Non-pigmented ciliary epithelial cell (primary cell): Measurements from ENCODE around the gene SKIC2.
"Not testable (repeated sequence)": the region's sequence is repeated elsewhere in the genome, so short reads cannot be mapped to it uniquely, and the experiment has no call there.

Source experiments
- DNase-seq: peaks from one replicate; pipeline ENCODE4 v3.0.0-alpha.2; 2010; ENCODE audit warnings: low read depth

The SKIC2 gene

GRCh38 chr6:31958741-31959739 is at the start of gene SKIC2, which contains the start of gene NELFE:
Gene SKIC2 (plus strand): TSS chr6:31959175. CDS start chr6:31959193, 18 bp downstream.
Gene NELFE (minus strand): TSS chr6:31958971. CDS start chr6:31958446, 525 bp downstream.
- peak; percentile 85 for DNase-seq

- not testable (repeated sequence) for DNase-seq
Observed at GRCh38 chr6:31909298-31909697, 49.7 kb upstream of the SKIC2 start.

GRCh38 chr6:31911826-31912585 is 47.0 kb upstream of the SKIC2 start:
- DNase-seq, result no peak

GRCh38 chr6:31915351-31915750 is 43.6 kb upstream of the SKIC2 start:
- DNase-seq, result no peak

- no peak for DNase-seq
Observed at GRCh38 chr6:31915756-31916155, 43.2 kb upstream of the SKIC2 start.

- DNase-seq, result no peak
Observed at GRCh38 chr6:31918069-31918720, 40.8 kb upstream of the SKIC2 start.

GRCh38 chr6:31919624-31920303 is 39.2 kb upstream of the SKIC2 start:
- no peak for DNase-seq

- DNase-seq, result no peak
Observed at GRCh38 chr6:31920811-31921210, 38.2 kb upstream of the SKIC2 start.

- DNase-seq, result no peak
Observed at GRCh38 chr6:31922942-31923341, 36.0 kb upstream of the SKIC2 start.

- DNase-seq, result no peak
Observed at GRCh38 chr6:31927242-31927862, 31.6 kb upstream of the SKIC2 start, which contains the start of gene C2. Gene C2 (plus strand): TSS chr6:31927717. CDS start chr6:31927753, 36 bp downstream.

- DNase-seq, result no peak
Observed at GRCh38 chr6:31927863-31928671, 30.9 kb upstream of the SKIC2 start.

GRCh38 chr6:31928672-31928939 is 30.4 kb upstream of the SKIC2 start:
- DNase-seq, result no peak

GRCh38 chr6:31930962-31931361 is 28.0 kb upstream of the SKIC2 start:
- DNase-seq, result no peak

GRCh38 chr6:31932137-31932536 is 26.8 kb upstream of the SKIC2 start:
- not testable (repeated sequence) for DNase-seq

GRCh38 chr6:31933537-31933936 is 25.4 kb upstream of the SKIC2 start:
- DNase-seq, result no peak

- DNase-seq, result no peak
Observed at GRCh38 chr6:31935021-31935420, 24.0 kb upstream of the SKIC2 start.

GRCh38 chr6:31935823-31936222 is 23.2 kb upstream of the SKIC2 start:
- no peak for DNase-seq

GRCh38 chr6:31940256-31940664 is 18.7 kb upstream of the SKIC2 start:
- DNase-seq, result no peak

- DNase-seq, result no peak
Observed at GRCh38 chr6:31943742-31944141, 15.2 kb upstream of the SKIC2 start.

- DNase-seq, result no peak
Observed at GRCh38 chr6:31945154-31945506, 13.8 kb upstream of the SKIC2 start.
